Transverse colon (tissue), 4 donors: Measurements from ENCODE around the gene COL4A5. TPM values are rescaled to one million over a fixed set of nuclear protein-coding genes. Genes with fewer than 3 reads are reported as not detected.

ENCODE experiments used
- DNase-seq: peaks from one replicate; pipeline ENCODE4 v3.0.0-alpha.2; 2019
- H3K27ac ChIP-seq, 4 donors: fragments of 200-600 bp; sonication (generic); 2 replicates each; pipeline ENCODE4 v1.5.1; 2016 to 2018; ENCODE audit warnings: inconsistent platforms in 4 of 4
- H3K27me3 ChIP-seq: fragments of 200-600 bp; sonication (generic); 2 replicates; pipeline ENCODE4 v1.5.1; 2017; ENCODE audit warnings: inconsistent platforms
- H3K36me3 ChIP-seq, 4 donors: fragments of 200-600 bp; sonication (generic); 2 replicates each; pipeline ENCODE4 v1.5.1; 2017 to 2019; ENCODE audit warnings: inconsistent platforms in 4 of 4
- H3K4me1 ChIP-seq, 4 donors: fragments of 200-600 bp; sonication (generic); 2 replicates each; pipeline ENCODE4 v1.5.1; 2017 to 2020; ENCODE audit warnings: inconsistent platforms in 4 of 4
- H3K4me3 ChIP-seq, 4 donors: fragments of 200-600 bp; sonication (generic); 1 replicate in 1 of 4; 2 replicates in 3 of 4; pipeline versions ENCODE4 v1.5.1 to v1.6.1; 2017 to 2019; ENCODE audit warnings: inconsistent platforms in 4 of 4
- H3K9me3 ChIP-seq, 2 donors: fragments of 200-600 bp; sonication (generic); 2 replicates each; pipeline ENCODE4 v1.5.1; 2017 to 2019; ENCODE audit warnings: inconsistent platforms in 2 of 2
- EP300 ChIP-seq: sonication (generic); formaldehyde crosslinking; IDR thresholded peaks from one replicate; pipeline ENCODE4 v1.6.1; 2017; ENCODE audit warnings: antibody characterized with exemption, low read depth
- POLR2A ChIP-seq: fragments of 450-650 bp; IDR thresholded peaks from one replicate; pipeline ENCODE4 v1.6.1; 2016; ENCODE audit warnings: antibody characterized with exemption, mild to moderate bottlenecking, moderate library complexity
- POLR2AphosphoS5 ChIP-seq, 3 donors: sonication (generic); formaldehyde crosslinking; IDR thresholded peaks; one replicate each; pipeline ENCODE4 v1.6.1; 2016; ENCODE audit warnings: antibody characterized with exemption in 3 of 3
- WGBS, 2 donors: methylation state at CpG; one replicate each; pipeline ENCODE4 v1.1.5; 2018; ENCODE audit warnings: low coverage in 1 of 2; 5-methylcytosine and 5-hydroxymethylcytosine counted together
- in situ Hi-C, 4 donors: fragments of 200-750 bp; cut with MboI; loops; one replicate each; pipeline versions ENCODE4 v1.15.0 to v1.15.1; 2017; ENCODE audit warnings: low sequenced_read_pairs in 3 of 4, low pct_ligation_motif_present in 1 of 4, low pct_unique_long_range_greater_than_20kb in 1 of 4
- intact Hi-C: fragments of 100-400 bp; cut with DNase I; formaldehyde crosslinking; loops from one replicate; pipeline ENCODE4 v1.15.1; 2023; ENCODE audit warnings: low total_unique reads
- total RNA-seq, 4 donors: library from RNA; depleted of rRNA; stranded (reverse); fragments of >200 nt; gene quantifications; one replicate each; pipeline ENCODE4 v1.1.0, GENCODE V29; 2016
- TF ChIP-seq, protein P1 (sequence below), 5 experiments: fragments of 200-600 bp in 3 of 5; fragments of 450-650 bp in 2 of 5; sonication (generic) in 3 of 5; IDR thresholded peaks; 1 replicate in 2 of 5; 2 replicates in 3 of 5; pipeline ENCODE4 v1.5.1; 2016 to 2017; ENCODE audit warnings: antibody characterized with exemption in 5 of 5, inconsistent platforms in 3 of 5, mild to moderate bottlenecking in 2 of 5, moderate library complexity in 1 of 5

COL4A5 gene
- total RNA-seq, 4 donors from 2014 or later, result 0.75 to 8.1 (median 2.8) TPM

DNA sequence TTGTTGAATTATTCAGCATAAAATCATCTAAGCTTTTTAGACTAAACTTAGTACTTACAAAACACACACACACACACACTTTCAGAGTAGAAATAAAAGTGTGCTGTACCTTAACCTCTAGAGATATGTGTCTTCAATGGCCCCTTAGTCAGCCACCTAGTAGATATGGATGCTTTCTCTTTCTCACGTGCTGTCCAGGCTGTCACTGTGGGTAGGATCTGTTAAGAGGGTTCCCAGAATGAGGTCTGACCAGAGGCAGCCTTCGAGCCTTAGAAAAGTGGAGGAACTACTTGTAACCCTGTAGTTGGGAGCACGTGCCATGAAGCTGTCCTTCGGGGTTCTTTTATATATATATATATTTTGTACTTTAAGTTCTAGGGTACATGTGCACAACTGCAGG lies 117.9 kb downstream of the COL4A5 start:
- no peak overlapping the region for H3K27ac ChIP-seq
- no peak overlapping the region for H3K4me3 ChIP-seq
- no peaks in the 10 kb centered on the region for H3K36me3 ChIP-seq
- in situ Hi-C loops, result no loop called here
- TF ChIP-seq EP300, result no peak
- TF ChIP-seq, protein P1, sequence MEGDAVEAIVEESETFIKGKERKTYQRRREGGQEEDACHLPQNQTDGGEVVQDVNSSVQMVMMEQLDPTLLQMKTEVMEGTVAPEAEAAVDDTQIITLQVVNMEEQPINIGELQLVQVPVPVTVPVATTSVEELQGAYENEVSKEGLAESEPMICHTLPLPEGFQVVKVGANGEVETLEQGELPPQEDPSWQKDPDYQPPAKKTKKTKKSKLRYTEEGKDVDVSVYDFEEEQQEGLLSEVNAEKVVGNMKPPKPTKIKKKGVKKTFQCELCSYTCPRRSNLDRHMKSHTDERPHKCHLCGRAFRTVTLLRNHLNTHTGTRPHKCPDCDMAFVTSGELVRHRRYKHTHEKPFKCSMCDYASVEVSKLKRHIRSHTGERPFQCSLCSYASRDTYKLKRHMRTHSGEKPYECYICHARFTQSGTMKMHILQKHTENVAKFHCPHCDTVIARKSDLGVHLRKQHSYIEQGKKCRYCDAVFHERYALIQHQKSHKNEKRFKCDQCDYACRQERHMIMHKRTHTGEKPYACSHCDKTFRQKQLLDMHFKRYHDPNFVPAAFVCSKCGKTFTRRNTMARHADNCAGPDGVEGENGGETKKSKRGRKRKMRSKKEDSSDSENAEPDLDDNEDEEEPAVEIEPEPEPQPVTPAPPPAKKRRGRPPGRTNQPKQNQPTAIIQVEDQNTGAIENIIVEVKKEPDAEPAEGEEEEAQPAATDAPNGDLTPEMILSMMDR (IDR thresholded peaks at IDR 0.05), result no peak
- TF ChIP-seq POLR2AphosphoS5 (IDR thresholded peaks at IDR 0.05), result no peak
- no peak for TF ChIP-seq POLR2A
- no peaks in the 10 kb centered on the region for H3K4me1 ChIP-seq
- DNase-seq, result no peak
- H3K9me3 ChIP-seq, result no peaks in the 10 kb centered on the region
- WGBS, 2 donors, result 73% methylated on average over 4 of the region's 4 CpGs; no CpG with 5 or more reads in 1 of the 2 donors
- H3K27me3 ChIP-seq, result no peaks in the 10 kb centered on the region
- intact Hi-C loops, result no loop called here

DNA sequence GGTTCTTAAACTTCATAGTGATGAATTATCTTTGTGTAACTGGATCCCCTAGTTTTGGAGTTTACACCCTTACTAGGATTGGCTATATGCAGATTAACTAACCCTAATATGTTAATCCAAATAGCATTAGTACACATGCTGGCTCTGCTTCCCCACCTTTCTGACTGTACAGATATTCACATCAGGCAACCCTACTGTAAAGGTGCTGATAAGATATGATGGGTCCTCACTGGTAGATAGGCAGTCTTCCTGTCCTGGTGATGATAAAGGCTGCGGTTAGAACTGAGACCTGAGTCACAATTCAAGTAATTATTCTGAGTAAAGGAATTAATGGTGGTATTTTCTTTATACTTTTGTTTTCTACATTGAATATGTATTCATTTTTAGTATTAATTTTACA lies 118.6 kb downstream of the COL4A5 start:
- in situ Hi-C loops (no loop called here), intact Hi-C loops (no loop called here)
- Histone ChIP-seq H3K36me3 (no peaks in the 10 kb centered on the region), H3K27ac (no peak overlapping the region), H3K9me3 (no peaks in the 10 kb centered on the region), H3K4me1 (no peaks in the 10 kb centered on the region), H3K4me3 (no peak overlapping the region), H3K27me3 (no peaks in the 10 kb centered on the region)
- WGBS, 2 donors, result 82% methylated on average over 1 of the region's 1 CpG; no CpG with 5 or more reads in 1 of the 2 donors
- no peak for TF ChIP-seq POLR2AphosphoS5 (IDR thresholded peaks at IDR 0.05)
- TF ChIP-seq EP300, result no peak
- TF ChIP-seq, protein P1 (IDR thresholded peaks at IDR 0.05), result no peak
- TF ChIP-seq POLR2A, result no peak
- DNase-seq, result no peak

DNA sequence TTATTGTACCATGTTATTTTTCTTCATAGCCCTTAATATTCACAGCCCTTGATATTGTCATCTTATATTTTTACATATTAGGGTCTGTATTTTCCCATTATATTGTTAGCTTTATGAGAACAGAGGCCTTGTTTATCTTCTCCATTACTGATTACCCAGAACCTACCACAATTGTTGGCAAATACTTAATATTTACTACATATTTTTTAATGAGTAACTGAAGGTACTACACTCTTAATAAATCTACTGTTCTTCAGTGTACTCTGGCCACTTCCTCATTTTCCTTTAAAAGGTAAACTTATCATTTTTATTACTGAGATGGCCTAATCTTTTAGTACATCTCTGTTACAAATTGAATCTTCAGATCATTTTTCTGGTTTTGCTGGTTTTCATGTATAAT lies 133.5 kb downstream of the COL4A5 start:
- intact Hi-C loops (no loop called here), in situ Hi-C loops (no loop called here)
- Histone ChIP-seq H3K27ac (no peak overlapping the region), H3K4me1 (no peaks in the 10 kb centered on the region), H3K27me3 (no peaks in the 10 kb centered on the region), H3K9me3 (no peaks in the 10 kb centered on the region), H3K4me3 (no peak overlapping the region), H3K36me3 (no peaks in the 10 kb centered on the region)
- TF ChIP-seq EP300 (no peak), POLR2AphosphoS5 (IDR thresholded peaks at IDR 0.05) (no peak), POLR2A (no peak)
- TF ChIP-seq, protein P1 (IDR thresholded peaks at IDR 0.05), result no peak
- no peak for DNase-seq

DNA sequence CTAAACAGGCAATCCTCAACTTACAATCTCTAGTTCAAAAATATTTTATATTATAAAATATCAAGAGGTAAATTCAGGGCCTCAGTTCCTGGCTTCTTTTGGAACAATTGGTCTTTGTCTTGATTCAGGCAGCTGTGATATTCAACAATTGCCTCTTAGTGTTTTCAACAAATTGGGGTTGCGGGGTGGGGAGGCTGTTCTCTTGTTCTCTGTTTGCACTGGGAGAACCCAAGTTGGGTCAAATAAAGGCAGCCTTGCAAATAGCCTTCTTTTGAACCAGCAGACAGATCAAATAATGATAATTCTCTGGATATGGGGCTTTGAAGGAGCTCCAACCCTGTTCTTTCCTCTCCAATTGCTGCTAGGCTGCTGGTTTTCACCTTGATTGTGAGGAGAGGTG lies 142.5 kb downstream of the COL4A5 start:
- TF ChIP-seq POLR2A (no peak), EP300 (no peak), POLR2AphosphoS5 (IDR thresholded peaks at IDR 0.05) (no peak)
- TF ChIP-seq, protein P1 (IDR thresholded peaks at IDR 0.05), result no peak
- Histone ChIP-seq H3K36me3 (no peaks in the 10 kb centered on the region), H3K27ac (no peak overlapping the region), H3K9me3 (no peaks in the 10 kb centered on the region), H3K4me1 (no peaks in the 10 kb centered on the region), H3K27me3 (no peaks in the 10 kb centered on the region), H3K4me3 (no peak overlapping the region)
- intact Hi-C loops, result no loop called here
- in situ Hi-C loops, result no loop called here
- no peak for DNase-seq
- WGBS, 2 donors, result 57% methylated on average over 1 of the region's 1 CpG; no CpG with 5 or more reads in 1 of the 2 donors
